HEK293 (cell line): Measurements from ENCODE around the gene TUBGCP3.

Experiments
- CTCF ChIP-seq: fragments of 450-650 bp; formaldehyde crosslinking; IDR thresholded peaks from 2 replicates; pipeline ENCODE4 v1.5.1; 2016; ENCODE audit warnings: missing biosample characterization, missing genetic modification characterization
- KLF17 ChIP-seq: fragments of 450-650 bp; formaldehyde crosslinking; IDR thresholded peaks from 2 replicates; pipeline ENCODE4 v1.5.1; 2016; ENCODE audit warnings: missing biosample characterization, missing genetic modification characterization
- REST ChIP-seq: fragments of 450-650 bp; formaldehyde crosslinking; IDR thresholded peaks from 2 replicates; pipeline ENCODE4 v1.5.1; 2016; ENCODE audit warnings: missing biosample characterization, missing genetic modification characterization
- SETDB1 ChIP-seq: IDR thresholded peaks from one replicate; pipeline ENCODE4 v1.6.1; 2017; ENCODE audit warnings: mild to moderate bottlenecking, low read length, moderate library complexity, mixed read lengths; ENCODE audit not compliant: insufficient read length
- ZBTB10 ChIP-seq: fragments of 450-650 bp; formaldehyde crosslinking; IDR thresholded peaks from 2 replicates; pipeline ENCODE4 v1.5.1; 2016; ENCODE audit warnings: missing biosample characterization, missing genetic modification characterization
- ZBTB21 ChIP-seq: fragments of 450-650 bp; formaldehyde crosslinking; IDR thresholded peaks from 2 replicates; pipeline ENCODE4 v1.5.1; 2017; ENCODE audit warnings: missing biosample characterization, missing genetic modification characterization
- ZBTB49 ChIP-seq: fragments of 450-650 bp; formaldehyde crosslinking; IDR thresholded peaks from 2 replicates; pipeline ENCODE4 v1.5.1; 2016; ENCODE audit warnings: missing biosample characterization, missing genetic modification characterization, low read depth
- ZNF18 ChIP-seq: fragments of 450-650 bp; formaldehyde crosslinking; IDR thresholded peaks from 2 replicates; pipeline ENCODE4 v1.5.1; 2016; ENCODE audit warnings: missing biosample characterization, missing genetic modification characterization
- ZNF184 ChIP-seq: fragments of 450-650 bp; IDR thresholded peaks from 2 replicates; pipeline ENCODE4 v1.5.1; 2018; ENCODE audit warnings: missing biosample characterization, mild to moderate bottlenecking, missing genetic modification characterization
- ZNF274 ChIP-seq, 2 experiments: fragments of 200-500 bp in 1 of 2; fragments of 450-650 bp in 1 of 2; sonication (Bioruptor generic) in 1 of 2; formaldehyde crosslinking in 1 of 2; IDR thresholded peaks; 2 replicates each; pipeline versions ENCODE4 v1.5.1 to v1.6.1; 2014 to 2016; ENCODE audit warnings: borderline replicate concordance in 1 of 2, inconsistent platforms in 1 of 2, low read length in 1 of 2, missing biosample characterization in 1 of 2, missing genetic modification characterization in 1 of 2
- ZNF324 ChIP-seq: fragments of 450-650 bp; formaldehyde crosslinking; IDR thresholded peaks from 2 replicates; pipeline ENCODE4 v1.5.1; 2016; ENCODE audit warnings: missing biosample characterization, missing genetic modification characterization
- ZNF529 ChIP-seq: fragments of 450-650 bp; formaldehyde crosslinking; IDR thresholded peaks from 2 replicates; pipeline ENCODE4 v1.5.1; 2017; ENCODE audit warnings: missing genetic modification characterization, missing biosample characterization; ENCODE audit not compliant: insufficient replicate concordance
- ZNF76 ChIP-seq: fragments of 450-650 bp; formaldehyde crosslinking; IDR thresholded peaks from 2 replicates; pipeline ENCODE4; 2016; ENCODE audit warnings: low read depth, missing biosample characterization, missing genetic modification characterization, borderline replicate concordance

- TF ChIP-seq ZBTB10 (tag by site-specific recombination) (no peak), ZBTB49 (tag by site-specific recombination) (no peak), ZBTB21 (no peak), ZNF324 (no peak), ZNF529 (no peak), CTCF (tag by site-specific recombination) (no peak), ZNF76 (tag by site-specific recombination) (no peak), REST (tag by site-specific recombination) (no peak), ZNF274 (IDR thresholded peaks at IDR 0.05; ENCODE audit: low read length) (no peak), ZNF274 (tag by site-specific recombination; IDR thresholded peaks at IDR 0.05; ENCODE audit: borderline replicate concordance) (no peak), SETDB1 (no peak), KLF17 (tag by site-specific recombination) (no peak), ZNF184 (tag by site-specific recombination) (no peak), ZNF18 (no peak)
Measured at GRCh38 chr13:112481458-112481857, 106.5 kb downstream of the TUBGCP3 start.
